Limb (tissue), 2 donors: ENCODE data around the gene APOBEC3F.
"Not testable (repeated sequence)": the region's sequence is repeated elsewhere in the genome, so short reads cannot be mapped to it uniquely, and the experiment has no call there.

Experiments used
- DNase-seq, 2 donors: peaks; one replicate each; pipeline ENCODE4 v3.0.0-alpha.2; 2016; ENCODE audit errors: extremely low spot score in 2 of 2

Gene APOBEC3F

DNA sequence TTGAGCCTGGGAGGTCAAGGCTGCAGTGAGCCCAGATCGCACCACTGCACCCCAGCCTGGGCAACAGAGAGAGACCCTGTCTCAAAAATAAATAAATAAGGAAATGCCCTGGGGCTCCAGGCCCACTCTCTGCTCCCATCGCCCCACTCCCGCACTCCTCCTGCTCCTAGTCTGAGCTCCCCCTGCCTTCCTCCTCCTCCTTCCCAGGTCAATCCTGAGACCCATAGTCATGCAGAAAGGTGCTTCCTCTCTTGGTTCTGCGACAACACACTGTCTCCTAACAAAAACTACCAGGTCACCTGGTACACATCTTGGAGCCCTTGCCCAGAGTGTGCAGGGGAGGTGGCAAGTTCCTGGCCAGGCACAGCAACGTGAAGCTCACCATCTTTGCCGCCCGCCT, 29.5 kb downstream of the APOBEC3F start:
- no peak for DNase-seq

- DNase-seq: not testable (repeated sequence)
Observed at GRCh38 chr22:39072581-39072981, 31.9 kb downstream of the APOBEC3F start.

GRCh38 chr22:39073981-39074380, 33.3 kb downstream of the APOBEC3F start:
- no peak for DNase-seq

DNA sequence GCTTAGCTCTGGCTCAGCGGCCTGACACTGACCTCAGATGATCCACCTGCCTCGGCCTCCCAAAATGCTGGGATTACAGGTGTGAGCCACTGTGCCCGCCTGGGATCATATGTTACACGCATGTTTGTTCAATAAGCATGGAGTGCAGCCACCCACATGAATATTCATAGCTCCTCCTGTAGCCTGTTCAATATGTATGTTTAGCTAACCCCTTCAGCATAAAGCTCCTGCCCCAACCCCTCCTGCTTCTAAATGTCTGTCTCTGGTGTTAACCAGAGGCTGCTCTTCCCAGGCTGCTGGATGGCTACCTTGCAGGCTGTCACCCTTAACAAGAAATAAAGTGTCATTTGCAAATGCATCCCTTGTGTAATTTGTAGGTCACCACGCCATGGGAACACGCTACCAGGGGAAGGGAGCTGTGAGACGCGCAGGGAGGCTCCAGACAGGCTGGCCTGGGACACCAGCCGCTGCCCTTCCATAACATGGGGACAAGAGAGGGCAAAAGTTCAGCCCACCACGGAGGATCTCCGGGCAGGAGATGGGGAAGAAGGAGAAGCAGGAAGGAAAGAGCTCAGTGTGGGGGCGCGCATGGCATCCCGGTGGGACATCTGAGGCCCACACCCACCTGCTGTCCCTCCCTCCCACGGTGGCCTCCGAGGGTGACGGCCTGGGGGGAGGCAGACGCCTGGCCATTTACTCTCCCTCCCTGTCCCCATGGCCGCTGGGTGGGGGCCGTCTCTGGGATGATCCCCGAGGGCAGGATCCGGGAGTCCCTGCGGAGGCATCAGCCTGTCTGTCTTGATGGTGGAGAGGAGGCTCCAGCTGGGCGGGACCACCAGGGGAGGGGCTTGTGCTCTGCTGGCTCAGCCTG, 35.7 kb downstream of the APOBEC3F start:
- not testable (repeated sequence) for DNase-seq

- DNase-seq: not testable (repeated sequence)
Observed at GRCh38 chr22:39077026-39077840, 36.6 kb downstream of the APOBEC3F start, which contains the start of gene APOBEC3G. TSS of gene APOBEC3G (plus strand) at chr22:39077275. CDS start at chr22:39077362, 87 bp downstream.

GRCh38 chr22:39077912-39078311, 37.2 kb downstream of the APOBEC3F start:
- DNase-seq: not testable (repeated sequence)

DNA sequence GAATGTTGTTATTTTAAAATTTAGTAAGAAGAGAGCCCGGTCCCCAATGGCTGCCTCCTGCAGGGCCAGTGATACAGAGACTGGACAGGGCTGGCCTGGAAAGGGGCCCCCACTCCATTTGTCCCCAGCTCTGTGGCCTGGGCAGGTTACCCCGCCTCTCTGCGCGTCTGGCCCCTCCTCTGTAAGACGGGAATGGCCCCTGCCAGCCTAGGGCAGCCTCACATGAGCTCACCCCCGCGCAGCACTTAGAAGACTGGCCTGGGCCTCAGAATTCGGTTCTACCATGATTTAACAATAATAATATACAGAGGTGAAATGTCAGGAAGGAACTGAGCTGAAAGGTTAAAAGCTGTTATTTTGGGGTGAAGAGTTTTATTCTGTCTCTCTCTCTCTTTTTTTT, 37.7 kb downstream of the APOBEC3F start:
- no peak for DNase-seq

DNA sequence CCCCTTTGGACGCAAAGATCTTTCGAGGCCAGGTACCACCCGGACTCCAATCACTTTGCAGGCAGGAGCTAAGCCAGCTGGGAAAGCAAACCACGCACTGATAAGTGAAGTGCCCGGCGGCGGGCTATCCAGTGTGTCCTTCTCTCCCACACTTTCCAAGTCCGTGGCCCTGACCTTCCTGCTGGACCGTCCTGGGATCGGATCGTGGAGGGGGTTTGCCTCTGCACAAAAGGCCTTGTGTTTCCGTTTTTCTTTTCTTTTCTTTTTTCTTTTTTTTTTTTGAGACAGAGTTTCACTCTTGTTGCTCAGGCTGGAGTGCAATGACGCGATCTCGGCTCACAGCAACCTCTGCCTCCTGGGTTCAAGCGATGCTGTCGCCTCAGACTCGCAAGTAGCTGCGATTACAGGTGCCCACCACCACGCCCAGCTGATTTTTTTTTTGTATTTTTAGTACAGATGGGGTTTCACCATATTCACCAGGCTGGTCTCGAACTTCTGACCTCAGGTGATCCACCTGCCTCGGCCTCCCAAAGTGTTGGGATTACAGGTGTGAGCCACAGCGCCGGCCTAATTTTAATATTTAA, 38.5 kb downstream of the APOBEC3F start:
- DNase-seq: not testable (repeated sequence)

DNA sequence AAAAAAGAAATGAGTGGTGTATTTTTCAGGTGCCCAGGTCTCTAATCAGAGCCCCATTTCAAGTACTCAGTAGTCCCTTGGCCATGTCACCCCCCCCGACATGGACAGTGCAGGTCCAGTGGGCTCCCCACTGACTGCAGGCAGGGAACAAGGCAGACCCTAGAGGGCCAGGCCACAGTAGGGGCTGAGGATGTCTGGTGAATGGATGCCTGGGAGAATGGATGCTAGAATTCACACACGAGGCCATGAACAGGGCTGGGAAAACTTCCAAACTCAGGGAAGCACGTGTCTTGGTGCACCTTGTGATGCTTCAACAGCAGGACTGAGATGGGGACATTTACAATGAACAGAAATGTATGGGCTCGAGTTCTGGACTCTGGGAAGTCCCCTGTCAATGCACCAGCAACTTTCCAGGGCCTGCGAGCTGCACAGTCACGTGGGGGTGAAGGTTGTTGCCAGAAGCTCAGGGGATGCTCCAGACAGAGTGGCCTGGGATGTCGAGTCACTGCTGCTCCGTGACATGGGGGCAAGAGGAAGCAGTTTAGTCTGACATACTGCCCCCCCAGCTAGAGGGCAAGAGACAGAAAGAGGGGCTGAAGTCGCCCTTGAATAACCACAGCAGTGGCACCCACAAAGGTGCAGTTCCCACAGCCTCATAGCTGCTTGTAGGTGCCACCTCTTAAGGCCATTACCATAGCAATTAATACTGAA, 39.5 kb downstream of the APOBEC3F start:
- DNase-seq: no peak

- DNase-seq: no peak
Observed at GRCh38 chr22:39081016-39081415, 40.4 kb downstream of the APOBEC3F start.

DNA sequence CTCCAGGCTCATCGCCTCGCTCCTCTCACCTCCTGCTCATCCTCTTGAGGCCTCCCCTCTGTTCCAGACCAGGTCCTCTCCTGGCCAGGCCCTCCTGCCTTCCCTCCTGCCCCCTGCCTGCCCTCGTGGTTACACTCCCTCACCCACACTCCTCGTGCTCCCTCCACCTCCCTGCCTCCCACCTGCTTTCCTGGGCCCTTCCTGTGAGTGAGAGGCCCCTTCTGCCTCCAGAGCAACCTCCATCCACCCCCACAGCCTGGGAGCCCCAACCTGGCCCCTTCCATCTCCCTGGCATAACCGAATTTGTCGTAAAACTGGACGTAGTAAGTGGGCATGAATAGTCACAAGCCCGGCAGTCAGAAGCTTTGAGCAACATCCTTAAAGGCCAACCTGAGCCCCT, 40.9 kb downstream of the APOBEC3F start:
- no peak for DNase-seq

DNA sequence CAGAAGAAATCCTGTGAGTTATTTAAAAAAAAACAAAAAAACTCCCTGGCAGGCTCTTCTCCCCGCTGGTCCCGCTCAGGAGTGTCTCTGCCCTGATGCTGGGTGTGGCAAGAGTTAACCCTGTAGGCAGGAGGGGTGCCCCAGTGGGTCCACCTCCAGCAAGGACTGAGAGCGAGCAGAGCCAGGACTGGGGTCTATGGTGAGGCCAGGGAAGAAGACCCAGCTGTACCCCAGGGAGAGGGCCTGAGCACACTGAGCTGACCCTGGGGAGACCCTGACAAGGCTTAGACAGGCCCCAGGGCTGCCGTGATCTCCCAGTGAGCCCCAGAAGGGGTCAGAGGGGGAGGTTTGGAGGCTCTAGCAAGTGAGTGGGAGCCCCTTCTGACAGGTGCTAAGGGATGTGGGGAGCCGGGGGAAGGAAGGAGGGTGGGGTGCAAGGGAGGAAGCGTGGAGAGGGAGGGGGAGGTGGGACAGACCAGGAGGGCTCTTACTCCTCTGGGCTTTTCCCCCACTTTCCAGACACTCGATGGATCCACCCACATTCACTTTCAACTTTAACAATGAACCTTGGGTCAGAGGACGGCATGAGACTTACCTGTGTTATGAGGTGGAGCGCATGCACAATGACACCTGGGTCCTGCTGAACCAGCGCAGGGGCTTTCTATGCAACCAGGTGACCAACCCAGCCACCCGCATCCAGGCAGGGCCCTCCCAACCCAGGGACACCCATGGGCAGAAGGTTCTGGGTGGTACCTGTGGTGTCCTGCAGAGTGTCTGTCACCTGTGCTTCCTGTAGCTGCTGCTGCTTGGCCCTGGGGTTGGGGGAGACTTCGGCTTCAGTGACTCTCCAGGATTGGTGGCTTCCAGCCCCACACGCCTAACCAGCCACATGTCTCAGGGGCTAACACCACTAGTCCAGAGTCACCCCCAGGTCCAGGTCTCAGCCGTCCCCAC, 42.8 kb downstream of the APOBEC3F start:
- DNase-seq: no peak

GRCh38 chr22:39084666-39085065, 44.0 kb downstream of the APOBEC3F start:
- no peak for DNase-seq

DNA sequence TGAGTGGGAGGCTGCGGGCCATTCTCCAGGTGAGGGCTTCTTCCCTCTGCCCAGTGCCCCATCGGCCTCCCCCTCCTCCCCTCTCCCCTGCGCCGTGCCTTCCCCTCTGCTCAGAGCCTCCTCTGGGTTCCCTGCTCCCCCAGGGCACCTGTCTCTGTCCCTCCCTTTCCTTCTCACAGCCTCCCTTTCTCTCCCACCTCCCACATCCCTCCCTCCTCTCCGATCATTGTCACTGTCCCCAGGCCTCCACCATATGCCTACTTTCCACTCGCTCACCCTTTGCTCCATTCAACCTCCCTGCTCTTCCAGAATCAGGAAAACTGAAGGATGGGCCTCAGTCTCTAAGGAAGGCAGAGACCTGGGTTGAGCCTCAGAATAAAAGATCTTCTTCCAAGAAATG, 46.4 kb downstream of the APOBEC3F start:
- no peak for DNase-seq

- no peak for DNase-seq
Observed at GRCh38 chr22:39087881-39088684, 47.4 kb downstream of the APOBEC3F start.

- no peak for DNase-seq
Observed at GRCh38 chr22:39088685-39089032, 48.0 kb downstream of the APOBEC3F start.

GRCh38 chr22:39089928-39090327, 49.3 kb downstream of the APOBEC3F start:
- no peak for DNase-seq

GRCh38 chr22:39090426-39091064, 49.9 kb downstream of the APOBEC3F start:
- no peak for DNase-seq
